ENCODE measurements around the gene CXCL16.

The CXCL16 gene

GRCh38 chr17:4738136-4739121, 1.3 kb downstream of the CXCL16 start:
- peaks cover 11% of the 10 kb centered on the region for H3K4me1 ChIP-seq (ENCODE audit: control insufficient read depth, insufficient read depth, low read length, poor library complexity, severe bottlenecking)
- no peaks in the 10 kb centered on the region for H3K9me3 ChIP-seq (ENCODE audit: control insufficient read depth, low read length)
- H3K4me3 ChIP-seq (ENCODE audit: extremely low read depth, insufficient read depth, low read length, poor library complexity, severe bottlenecking), result peak overlapping the region; percentile 47
- WGBS, 2 experiments (ENCODE audit: insufficient coverage in 2 of 2), result 13 to 14% methylated on average over 33 to 34 of the region's 41 CpGs
- H3K36me3 ChIP-seq (ENCODE audit: control insufficient read depth, insufficient read depth, low read length), result peaks cover under 1% of the 10 kb centered on the region
- H3K27ac ChIP-seq (ENCODE audit: low read depth, low read length, severe bottlenecking), result no peak overlapping the region

- Histone ChIP-seq H3K36me3 (ENCODE audit: control insufficient read depth, insufficient read depth, low read length) (peaks cover 8% of the 10 kb centered on the region), H3K27ac (ENCODE audit: low read depth, low read length, severe bottlenecking) (no peak overlapping the region), H3K4me1 (ENCODE audit: control insufficient read depth, insufficient read depth, low read length, poor library complexity, severe bottlenecking) (peaks cover 11% of the 10 kb centered on the region), H3K9me3 (ENCODE audit: control insufficient read depth, low read length) (no peaks in the 10 kb centered on the region), H3K4me3 (ENCODE audit: extremely low read depth, insufficient read depth, low read length, poor library complexity, severe bottlenecking) (no peak overlapping the region)
- WGBS, 2 experiments (ENCODE audit: insufficient coverage in 2 of 2), result 75 to 76% methylated on average over 7 to 9 of the region's 9 CpGs
These were observed 3.7 kb downstream of the CXCL16 start for GRCh38 chr17:4735876-4736651.

- Histone ChIP-seq H3K4me3 (ENCODE audit: extremely low read depth, insufficient read depth, low read length, poor library complexity, severe bottlenecking) (no peak overlapping the region), H3K4me1 (ENCODE audit: control insufficient read depth, insufficient read depth, low read length, poor library complexity, severe bottlenecking) (peaks cover 11% of the 10 kb centered on the region), H3K9me3 (ENCODE audit: control insufficient read depth, low read length) (no peaks in the 10 kb centered on the region), H3K36me3 (ENCODE audit: control insufficient read depth, insufficient read depth, low read length) (peaks cover 8% of the 10 kb centered on the region), H3K27ac (ENCODE audit: low read depth, low read length, severe bottlenecking) (no peak overlapping the region)
- 83 to 88% methylated on average over 6 of the region's 8 CpGs for WGBS, 2 experiments (ENCODE audit: insufficient coverage in 2 of 2)
These were observed 4.8 kb downstream of the CXCL16 start for GRCh38 chr17:4734857-4735475.

GRCh38 chr17:4733073-4733531, 6.6 kb downstream of the CXCL16 start:
- Histone ChIP-seq H3K4me3 (ENCODE audit: extremely low read depth, insufficient read depth, low read length, poor library complexity, severe bottlenecking) (no peak overlapping the region), H3K4me1 (ENCODE audit: control insufficient read depth, insufficient read depth, low read length, poor library complexity, severe bottlenecking) (no peaks in the 10 kb centered on the region), H3K9me3 (ENCODE audit: control insufficient read depth, low read length) (no peaks in the 10 kb centered on the region), H3K27ac (ENCODE audit: low read depth, low read length, severe bottlenecking) (no peak overlapping the region), H3K36me3 (ENCODE audit: control insufficient read depth, insufficient read depth, low read length) (peaks cover 8% of the 10 kb centered on the region)
- WGBS, 2 experiments (ENCODE audit: insufficient coverage in 2 of 2), result 69 to 98% methylated on average over 3 to 5 of the region's 6 CpGs

GRCh38 chr17:4728124-4728523, 11.6 kb downstream of the CXCL16 start:
- H3K27ac ChIP-seq (ENCODE audit: low read depth, low read length, severe bottlenecking), result no peak overlapping the region
- peaks cover 4% of the 10 kb centered on the region for H3K36me3 ChIP-seq (ENCODE audit: control insufficient read depth, insufficient read depth, low read length)
- WGBS, 2 experiments (ENCODE audit: insufficient coverage in 2 of 2), result 80% methylated on average over 1 of the region's 3 CpGs; no CpG with 5 or more reads in 1 of the 2 experiments
- H3K4me3 ChIP-seq (ENCODE audit: extremely low read depth, insufficient read depth, low read length, poor library complexity, severe bottlenecking), result no peak overlapping the region
- H3K4me1 ChIP-seq (ENCODE audit: control insufficient read depth, insufficient read depth, low read length, poor library complexity, severe bottlenecking), result no peaks in the 10 kb centered on the region
- H3K9me3 ChIP-seq (ENCODE audit: control insufficient read depth, low read length), result no peaks in the 10 kb centered on the region

- no peak overlapping the region for H3K27ac ChIP-seq (ENCODE audit: low read depth, low read length, severe bottlenecking)
- 90% methylated on average over 4 of the region's 9 CpGs; no CpG with 5 or more reads in 1 of the 2 experiments for WGBS, 2 experiments (ENCODE audit: insufficient coverage in 2 of 2)
- no peaks in the 10 kb centered on the region for H3K4me1 ChIP-seq (ENCODE audit: control insufficient read depth, insufficient read depth, low read length, poor library complexity, severe bottlenecking)
- no peaks in the 10 kb centered on the region for H3K36me3 ChIP-seq (ENCODE audit: control insufficient read depth, insufficient read depth, low read length)
- no peak overlapping the region for H3K4me3 ChIP-seq (ENCODE audit: extremely low read depth, insufficient read depth, low read length, poor library complexity, severe bottlenecking)
- no peaks in the 10 kb centered on the region for H3K9me3 ChIP-seq (ENCODE audit: control insufficient read depth, low read length)
These were observed 13.9 kb downstream of the CXCL16 start for GRCh38 chr17:4725646-4726310.

GRCh38 chr17:4724650-4725049, 15.1 kb downstream of the CXCL16 start:
- H3K9me3 ChIP-seq (ENCODE audit: control insufficient read depth, low read length), result no peaks in the 10 kb centered on the region
- H3K4me3 ChIP-seq (ENCODE audit: extremely low read depth, insufficient read depth, low read length, poor library complexity, severe bottlenecking), result no peak overlapping the region
- 86 to 90% methylated on average over 5 of the region's 5 CpGs for WGBS, 2 experiments (ENCODE audit: insufficient coverage in 2 of 2)
- no peak overlapping the region for H3K27ac ChIP-seq (ENCODE audit: low read depth, low read length, severe bottlenecking)
- H3K4me1 ChIP-seq (ENCODE audit: control insufficient read depth, insufficient read depth, low read length, poor library complexity, severe bottlenecking), result no peaks in the 10 kb centered on the region
- H3K36me3 ChIP-seq (ENCODE audit: control insufficient read depth, insufficient read depth, low read length), result no peaks in the 10 kb centered on the region

GRCh38 chr17:4722678-4723240, 17.0 kb downstream of the CXCL16 start:
- H3K4me1 ChIP-seq (ENCODE audit: control insufficient read depth, insufficient read depth, low read length, poor library complexity, severe bottlenecking), result no peaks in the 10 kb centered on the region
- H3K36me3 ChIP-seq (ENCODE audit: control insufficient read depth, insufficient read depth, low read length), result peaks cover 3% of the 10 kb centered on the region
- H3K4me3 ChIP-seq (ENCODE audit: extremely low read depth, insufficient read depth, low read length, poor library complexity, severe bottlenecking), result no peak overlapping the region
- WGBS, 2 experiments (ENCODE audit: insufficient coverage in 2 of 2), result 91 to 92% methylated on average over 12 to 15 of the region's 16 CpGs
- H3K27ac ChIP-seq (ENCODE audit: low read depth, low read length, severe bottlenecking), result no peak overlapping the region
- H3K9me3 ChIP-seq (ENCODE audit: control insufficient read depth, low read length), result no peaks in the 10 kb centered on the region

GRCh38 chr17:4721203-4722135, 18.3 kb downstream of the CXCL16 start:
- no peak overlapping the region for H3K27ac ChIP-seq (ENCODE audit: low read depth, low read length, severe bottlenecking)
- no peaks in the 10 kb centered on the region for H3K9me3 ChIP-seq (ENCODE audit: control insufficient read depth, low read length)
- WGBS, 2 experiments (ENCODE audit: insufficient coverage in 2 of 2), result 87 to 89% methylated on average over 14 to 16 of the region's 20 CpGs
- no peak overlapping the region for H3K4me3 ChIP-seq (ENCODE audit: extremely low read depth, insufficient read depth, low read length, poor library complexity, severe bottlenecking)
- H3K4me1 ChIP-seq (ENCODE audit: control insufficient read depth, insufficient read depth, low read length, poor library complexity, severe bottlenecking), result no peaks in the 10 kb centered on the region
- peaks cover 8% of the 10 kb centered on the region for H3K36me3 ChIP-seq (ENCODE audit: control insufficient read depth, insufficient read depth, low read length)

Data from mesodermal cell (in vitro differentiated cells).